HCT116 (cell line): ENCODE results near the gene PPY. TPM values are rescaled to one million over a fixed set of nuclear protein-coding genes. Genes with fewer than 3 reads are reported as not detected.

Experiments
- ATAC-seq: fragments of 200-7000 bp; cut with Tn5 transposase; 2 replicates; pipeline ENCODE4 v1.9.1; 2020; ENCODE audit warnings: mild to moderate bottlenecking, moderate library complexity
- BruUV-seq: library from RNA; stranded (reverse); fragments of 400-500 nt; replicated peaks from 2 replicates; lab custom pipeline; 2021; lab: Mats Ljungman, UMichigan
- CTCF ChIA-PET: fragments of 300-600 bp; sonication (Branson Sonifier 250); formaldehyde crosslinking; loops from one replicate; lab custom pipeline; 2021; ENCODE audit warnings: antibody characterized with exemption; lab: Charles Lee
- POLR2A ChIA-PET: fragments of 300-600, 350-600 bp; sonication (Branson Sonifier 250); formaldehyde crosslinking; loops from one replicate; lab custom pipeline; 2021; ENCODE audit warnings: antibody characterized with exemption; lab: Charles Lee
- RAD21 ChIA-PET, 2 experiments: fragments of 300-600 bp; sonication (Branson Sonifier 250); formaldehyde crosslinking; loops; one replicate each; lab custom pipeline; 2023; ENCODE audit warnings: low total read pairs in 2 of 2; ENCODE audit not compliant: uncharacterized antibody in 2 of 2, unreplicated experiment in 2 of 2, low non-redundant PET in 1 of 2; lab: Charles Lee
- DNase-seq: peaks from one replicate; pipeline ENCODE4 v3.0.0-alpha.2; 2010; ENCODE audit warnings: low read depth, low spot score
- H2AFZ ChIP-seq: fragments of 200-600 bp; shearing (Covaris generic), sonication (generic); 2 replicates; pipeline ENCODE4 v1.6.1; 2017; ENCODE audit warnings: low read depth, mixed run types, mixed read lengths, antibody characterized with exemption, low read length; ENCODE audit not compliant: poor library complexity, severe bottlenecking
- H3K27ac ChIP-seq: 2 replicates; pipeline ENCODE4 v1.5.1; 2012; ENCODE audit warnings: low read depth, low read length
- H3K27me3 ChIP-seq: fragments of 200-600 bp; sonication (generic); 2 replicates; pipeline ENCODE4 v1.6.1; 2016; ENCODE audit warnings: mixed run types, low read length, mixed read lengths; ENCODE audit not compliant: insufficient read depth
- H3K36me3 ChIP-seq, 2 experiments: fragments of 200-500 bp in 1 of 2; fragments of 200-600 bp in 1 of 2; sonication (Bioruptor generic) in 1 of 2; sonication (generic) in 1 of 2; 2 replicates each; pipeline versions ENCODE4 v1.5.1 to v1.6.1; 2014 to 2016; ENCODE audit warnings: low read length in 2 of 2, inconsistent platforms in 1 of 2, mixed read lengths in 1 of 2, mixed run types in 1 of 2; ENCODE audit not compliant: insufficient read depth in 2 of 2, control insufficient read depth in 1 of 2
- H3K4me1 ChIP-seq, 2 experiments: fragments of 200-600 bp in 1 of 2; sonication (generic) in 1 of 2; 2 replicates each; pipeline versions ENCODE4 v1.5.1 to v1.6.1; 2012 to 2017; ENCODE audit warnings: low read length in 2 of 2, inconsistent platforms in 1 of 2, mild to moderate bottlenecking in 1 of 2, mixed read lengths in 1 of 2, mixed run types in 1 of 2, moderate library complexity in 1 of 2; ENCODE audit not compliant: insufficient read depth in 2 of 2, control insufficient read depth in 1 of 2
- H3K4me2 ChIP-seq: fragments of 200-600 bp; sonication (generic); 2 replicates; pipeline ENCODE4 v1.6.1; 2017; ENCODE audit warnings: mixed run types, low read length, mixed read lengths
- H3K4me3 ChIP-seq, 2 experiments: fragments of 200-600 bp in 1 of 2; sonication (generic) in 1 of 2; replicated peaks in 1 of 2; 2 replicates each; pipeline ENCODE4 v1.5.1; 2011 to 2016; ENCODE audit warnings: low read length in 2 of 2, control low read depth in 1 of 2, low read depth in 1 of 2, mild to moderate bottlenecking in 1 of 2, mixed read lengths in 1 of 2, mixed run types in 1 of 2
- H3K79me2 ChIP-seq: fragments of 200-600 bp; sonication (generic); 2 replicates; pipeline ENCODE4 v1.6.1; 2017; ENCODE audit warnings: mild to moderate bottlenecking, mixed run types, low read length, moderate library complexity, mixed read lengths; ENCODE audit not compliant: insufficient read depth
- H3K9ac ChIP-seq: fragments of 200-600 bp; sonication (generic); 2 replicates; pipeline ENCODE4 v1.6.1; 2016; ENCODE audit warnings: low read length, mixed read lengths
- H3K9me2 ChIP-seq: fragments of 200-600 bp; sonication (generic), shearing (Covaris generic); 2 replicates; pipeline ENCODE4 v1.6.1; 2017; ENCODE audit warnings: mixed run types, mild to moderate bottlenecking, moderate library complexity; ENCODE audit not compliant: insufficient read depth
- H3K9me3 ChIP-seq, 2 experiments: fragments of 200-500 bp in 1 of 2; fragments of 200-600 bp in 1 of 2; sonication (Bioruptor generic) in 1 of 2; sonication (generic) in 1 of 2; 2 replicates each; pipeline ENCODE4 v1.6.1; 2014 to 2017; ENCODE audit warnings: low read length in 2 of 2, mixed read lengths in 2 of 2, inconsistent platforms in 1 of 2, low read depth in 1 of 2, mild to moderate bottlenecking in 1 of 2, mixed run types in 1 of 2, moderate library complexity in 1 of 2; ENCODE audit not compliant: control insufficient read depth in 1 of 2, insufficient read depth in 1 of 2
- H4K20me1 ChIP-seq: fragments of 200-600 bp; sonication (generic), shearing (Covaris generic); 2 replicates; pipeline ENCODE4 v1.6.1; 2017; ENCODE audit warnings: mixed run types, mild to moderate bottlenecking, moderate library complexity; ENCODE audit not compliant: insufficient read depth
- CBX3 ChIP-seq: IDR thresholded peaks from 2 replicates; pipeline ENCODE4 v1.6.1; 2012; ENCODE audit warnings: low read depth
- CEBPB ChIP-seq: IDR thresholded peaks from 2 replicates; pipeline ENCODE4 v1.6.1; 2012; ENCODE audit warnings: low read depth
- EZH2 ChIP-seq: fragments of 200-600 bp; sonication (generic); IDR thresholded peaks from 2 replicates; pipeline ENCODE4 v1.6.1; 2017; ENCODE audit warnings: antibody characterized with exemption, mixed run types
- EZH2phosphoT487 ChIP-seq: fragments of 200-600 bp; IDR thresholded peaks from 2 replicates; pipeline ENCODE4 v1.6.1; 2018; ENCODE audit warnings: antibody characterized with exemption, borderline replicate concordance
- SRF ChIP-seq: IDR thresholded peaks from 2 replicates; pipeline ENCODE4 v1.6.1; 2012; ENCODE audit warnings: low read depth
- TCF7L2 ChIP-seq: IDR thresholded peaks from 2 replicates; pipeline ENCODE4 v1.7.0; 2011; ENCODE audit warnings: borderline replicate concordance, inconsistent platforms; ENCODE audit not compliant: insufficient read depth, insufficient read length; ENCODE audit errors: extremely low read depth
- YY1 ChIP-seq: IDR thresholded peaks from 2 replicates; pipeline ENCODE4 v1.6.1; 2011; ENCODE audit warnings: low read length, low read depth, moderate library complexity, mild to moderate bottlenecking; ENCODE audit not compliant: insufficient replicate concordance; ENCODE audit errors: extremely low read depth
- intact Hi-C: fragments of 100-400 bp; cut with micrococcal nuclease; formaldehyde crosslinking; loops from 2 replicates; pipeline ENCODE4 v1.10.0; 2022
- total RNA-seq: library from RNA; stranded (reverse); gene quantifications from one replicate; pipeline ENCODE4 v1.2.1, GENCODE V29; 2021; ENCODE audit not compliant: unreplicated experiment
- TF ChIP-seq, protein P1 (sequence below): IDR thresholded peaks from 2 replicates; pipeline ENCODE4 v1.6.1; 2012

Gene PPY
- total RNA-seq, 1 experiment from 2014 or later: not detected

GRCh38 chr17:43920500-43921095 lies 21.7 kb downstream of the PPY start:
- Histone ChIP-seq H3K4me3 (no peak overlapping the region), H3K9me2 (no peaks in the 10 kb centered on the region), H3K4me2 (no peak overlapping the region), H3K36me3 (no peaks in the 10 kb centered on the region), H2AFZ (no peak overlapping the region), H3K9me3 (no peaks in the 10 kb centered on the region), H3K79me2 (no peaks in the 10 kb centered on the region), H3K27ac (no peak overlapping the region), H3K4me1 (peaks cover 0 to 3% of the 10 kb centered on the region in 2 experiments; a peak in 1 of 4 replicates), H3K27me3 (no peaks in the 10 kb centered on the region), H3K9ac (no peak overlapping the region), H4K20me1 (no peaks in the 10 kb centered on the region)
- POLR2A ChIA-PET: no interaction called here
- RAD21 ChIA-PET: no interaction called here
- BruUV-seq: no TSS peak
- ATAC-seq: no peak
- no peak for DNase-seq
- intact Hi-C loops: no loop called here
- CTCF ChIA-PET: no interaction called here
- TF ChIP-seq CBX3: no peak
- TF ChIP-seq CEBPB: no peak
- TF ChIP-seq EZH2phosphoT487: no peak
- TF ChIP-seq TCF7L2: no peak
- TF ChIP-seq, protein P1, sequence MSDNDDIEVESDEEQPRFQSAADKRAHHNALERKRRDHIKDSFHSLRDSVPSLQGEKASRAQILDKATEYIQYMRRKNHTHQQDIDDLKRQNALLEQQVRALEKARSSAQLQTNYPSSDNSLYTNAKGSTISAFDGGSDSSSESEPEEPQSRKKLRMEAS: no peak
- no peak for TF ChIP-seq YY1

DNA sequence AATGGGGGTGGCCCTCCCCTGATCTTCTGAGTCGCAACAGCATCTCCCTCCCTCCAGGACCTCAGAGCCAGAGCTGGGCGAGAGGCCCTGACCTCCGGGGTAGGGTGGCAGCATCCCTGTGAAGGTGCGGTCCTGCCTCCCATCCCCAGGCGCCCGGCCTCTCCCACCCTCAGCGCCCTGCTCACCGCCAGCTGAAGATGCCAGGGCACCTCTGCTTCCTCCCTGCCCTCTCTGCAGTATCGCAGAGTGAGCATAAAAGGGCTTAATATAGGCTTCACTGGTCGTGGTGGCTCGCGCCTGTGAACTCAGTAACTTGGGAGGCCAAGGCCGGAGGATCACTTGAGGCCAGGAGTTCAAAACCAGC lies 24.3 kb downstream of the PPY start:
- Histone ChIP-seq H3K4me2 (no peak overlapping the region), H3K36me3 (no peaks in the 10 kb centered on the region), H2AFZ (no peak overlapping the region), H3K9ac (no peak overlapping the region), H3K27ac (no peak overlapping the region), H3K27me3 (no peaks in the 10 kb centered on the region), H3K9me2 (no peaks in the 10 kb centered on the region), H3K9me3 (no peaks in the 10 kb centered on the region)
- no peak for ATAC-seq
- no TSS peak for BruUV-seq
- TF ChIP-seq SRF (no peak), YY1 (no peak), EZH2 (no peak), CEBPB (no peak)
- TF ChIP-seq, all 23 proteins: peak for 0
- intact Hi-C loops: no loop called here
- ChIA-PET CTCF (no interaction called here), RAD21 (no interaction called here), POLR2A (no interaction called here)
- H3K79me2 ChIP-seq: no peaks in the 10 kb centered on the region
- no peak for DNase-seq
- no peak overlapping the region for H3K4me3 ChIP-seq
- H4K20me1 ChIP-seq: no peaks in the 10 kb centered on the region
- peaks cover 0 to 3% of the 10 kb centered on the region in 2 experiments; a peak in 1 of 4 replicates for H3K4me1 ChIP-seq
